Endothelial cell of umbilical vein (primary cell): Measurements from ENCODE around the gene LGALS3BP. TPM values are rescaled to one million over a fixed set of nuclear protein-coding genes. Genes with fewer than 3 reads are reported as not detected.

Experiments used
- BruUV-seq: library from RNA; stranded (reverse); fragments of 400-500 nt; replicated peaks from 2 replicates; lab custom pipeline; 2021; lab: Mats Ljungman, UMichigan
- CTCF ChIA-PET: fragments of 300-600, 350-600 bp; sonication (Branson Sonifier 250); formaldehyde crosslinking; loops from one replicate; lab custom pipeline; 2021; ENCODE audit warnings: antibody characterized with exemption, inconsistent platforms; lab: Charles Lee
- POLR2A ChIA-PET: fragments of 300-600, 350-600 bp; sonication (Branson Sonifier 250); formaldehyde crosslinking; loops from one replicate; lab custom pipeline; 2021; ENCODE audit warnings: antibody characterized with exemption, inconsistent platforms; lab: Charles Lee
- DNase-seq: peaks from one replicate; pipeline ENCODE4 v3.0.0-alpha.2; 2011; ENCODE audit warnings: low read depth, low spot score
- FAIRE-seq: peaks from 2 replicates; lab custom pipeline; 2011; peaks lifted over from hg19 to GRCh38; lab: Jason Lieb, UNC
- H2AFZ ChIP-seq: 2 replicates; pipeline ENCODE4 v1.6.0; 2012; ENCODE audit warnings: low read depth, low read length, control low read depth, inconsistent platforms
- H3K27ac ChIP-seq: 2 replicates; pipeline ENCODE4 v1.5.1; 2011; ENCODE audit warnings: low read depth, mild to moderate bottlenecking, control low read depth, low read length, moderate library complexity; ENCODE audit not compliant: insufficient read depth
- H3K27me3 ChIP-seq, 2 experiments: 2 replicates each; pipeline versions ENCODE4 v1.6.0 to v1.6.1; 2011; ENCODE audit warnings: low read length in 2 of 2, mixed read lengths in 1 of 2; ENCODE audit not compliant: control insufficient read depth in 2 of 2, insufficient read depth in 2 of 2
- H3K36me3 ChIP-seq, 2 experiments: 2 replicates in 1 of 2; 3 replicates in 1 of 2; pipeline ENCODE4 v1.5.1; 2011; ENCODE audit warnings: low read length in 2 of 2, mild to moderate bottlenecking in 1 of 2, moderate library complexity in 1 of 2; ENCODE audit not compliant: control insufficient read depth in 2 of 2, insufficient read depth in 2 of 2; ENCODE audit errors: extremely low read depth in 1 of 2
- H3K4me1 ChIP-seq: 3 replicates; pipeline ENCODE4 v1.5.1; 2011; ENCODE audit warnings: mild to moderate bottlenecking, low read length; ENCODE audit not compliant: control insufficient read depth, insufficient read depth; ENCODE audit errors: extremely low read depth
- H3K4me2 ChIP-seq: 2 replicates; pipeline ENCODE4 v1.6.1; 2011; ENCODE audit warnings: low read length, control low read depth, mixed read lengths; ENCODE audit not compliant: insufficient read depth
- H3K4me3 ChIP-seq, 3 experiments: fragments of 200-600 bp in 1 of 3; sonication (generic), shearing (Covaris generic) in 1 of 3; replicated peaks in 1 of 3; 2 replicates each; pipeline ENCODE4 v1.5.1; 2011 to 2016; ENCODE audit warnings: control low read depth in 3 of 3, low read length in 3 of 3, mild to moderate bottlenecking in 2 of 3, inconsistent platforms in 1 of 3, low read depth in 1 of 3, moderate library complexity in 1 of 3; ENCODE audit not compliant: insufficient read depth in 1 of 3
- H3K79me2 ChIP-seq: 2 replicates; pipeline ENCODE4 v1.6.0; 2012; ENCODE audit warnings: low read length, inconsistent platforms; ENCODE audit not compliant: control insufficient read depth, insufficient read depth
- H3K9ac ChIP-seq: replicated peaks from 2 replicates; pipeline ENCODE3; 2011; ENCODE audit warnings: low read length, control low read depth; ENCODE audit not compliant: insufficient read depth; ENCODE audit errors: extremely low read depth
- H3K9me1 ChIP-seq: replicated peaks from 3 replicates; pipeline ENCODE4 v1.6.0; 2011; ENCODE audit warnings: mild to moderate bottlenecking, low read length; ENCODE audit not compliant: control insufficient read depth, insufficient read depth; ENCODE audit errors: extremely low read depth
- H3K9me3 ChIP-seq: replicated peaks from 2 replicates; pipeline ENCODE4 v1.5.1; 2012; ENCODE audit warnings: low read length, inconsistent platforms; ENCODE audit not compliant: control insufficient read depth, insufficient read depth
- H4K20me1 ChIP-seq: replicated peaks from 2 replicates; pipeline ENCODE3; 2011; ENCODE audit warnings: mild to moderate bottlenecking, low read length; ENCODE audit not compliant: control insufficient read depth, insufficient read depth; ENCODE audit errors: extremely low read depth
- CTCF ChIP-seq, 2 donors: IDR thresholded peaks; 1 replicate in 1 of 2; 2 replicates in 1 of 2; pipeline ENCODE4 v1.5.1; 2011; ENCODE audit warnings: low read length in 2 of 2, mild to moderate bottlenecking in 2 of 2, moderate library complexity in 2 of 2, control low read depth in 1 of 2, inconsistent platforms in 1 of 2, low read depth in 1 of 2; ENCODE audit not compliant: insufficient read depth in 1 of 2; ENCODE audit errors: extremely low read depth in 1 of 2
- EZH2 ChIP-seq: IDR thresholded peaks from 2 replicates; pipeline ENCODE4 v1.6.1; 2012; ENCODE audit warnings: borderline replicate concordance, low read depth, mild to moderate bottlenecking, moderate library complexity, low read length, inconsistent platforms; ENCODE audit not compliant: severe bottlenecking
- FOS ChIP-seq: IDR thresholded peaks from 2 replicates; pipeline ENCODE4 v1.6.1; 2011; ENCODE audit warnings: mild to moderate bottlenecking, low read length, moderate library complexity, borderline replicate concordance; ENCODE audit not compliant: insufficient read depth
- GATA2 ChIP-seq: IDR thresholded peaks from 2 replicates; pipeline ENCODE4 v1.7.0; 2011; ENCODE audit warnings: low read depth, mild to moderate bottlenecking, moderate library complexity, mixed read lengths, low read length; ENCODE audit not compliant: insufficient read length, insufficient read depth
- JUN ChIP-seq: IDR thresholded peaks from 2 replicates; pipeline ENCODE4 v1.6.1; 2011; ENCODE audit warnings: borderline replicate concordance, low read depth; ENCODE audit not compliant: insufficient read length, insufficient read depth
- MAX ChIP-seq: IDR thresholded peaks from 2 replicates; pipeline ENCODE4 v1.6.1; 2011; ENCODE audit not compliant: insufficient read depth, insufficient read length
- MYC ChIP-seq: IDR thresholded peaks from one replicate; pipeline ENCODE4 v1.6.1; 2011; ENCODE audit warnings: mild to moderate bottlenecking, low read depth, low read length
- POLR2A ChIP-seq: IDR thresholded peaks from 2 replicates; pipeline ENCODE4 v1.6.1; 2012; ENCODE audit warnings: low read depth, mild to moderate bottlenecking, control low read depth, low read length
- POLR2AphosphoS5 ChIP-seq: IDR thresholded peaks from 2 replicates; pipeline ENCODE4 v1.6.1; 2012; ENCODE audit warnings: low read depth, mild to moderate bottlenecking, control low read depth, low read length, moderate library complexity; ENCODE audit not compliant: insufficient read depth
- dilution Hi-C: fragments of 300-500 bp; cut with MboI; formaldehyde crosslinking; loops from one replicate; pipeline ENCODE4 v1.15.0; 2019; ENCODE audit warnings: low sequenced_read_pairs; ENCODE audit not compliant: extremely low pct_ligation_motif_present
- intact Hi-C: fragments of 100-400 bp; cut with micrococcal nuclease; formaldehyde crosslinking; loops from one replicate; pipeline ENCODE4 v1.10.0; 2022
- polyA plus RNA-seq, 4 experiments: library from polyadenylated mRNA; depleted of rRNA in 3 of 4; stranded (reverse) in 3 of 4; unstranded in 1 of 4; fragments of >200 nt; gene quantifications; 2 replicates each; pipeline versions ENCODE4 v1.2.1 to v1.2.3, GENCODE V29; 2011 to 2012; ENCODE audit warnings: missing spikeins in 1 of 4
- total RNA-seq: library from RNA; stranded (reverse); gene quantifications from 2 replicates; pipeline ENCODE4 v1.2.3, GENCODE V29; 2021

LGALS3BP gene
- total and polyA plus RNA-seq, 2 donors (not counting 3 experiments of a cell fraction or from before 2014, with no cell fraction given), result 0.77 to 1.3 TPM

GRCh38 chr17:78995022-78995760 is 15.5 kb upstream of the LGALS3BP start:
- dilution Hi-C loops (no loop called here), intact Hi-C loops (no loop called here)
- peaks cover 45% of the 10 kb centered on the region for H3K79me2 ChIP-seq
- no peak overlapping the region for H3K4me3 ChIP-seq
- TF ChIP-seq MYC (no peak), POLR2A (no peak), CTCF (IDR thresholded peaks at IDR 0.05; ENCODE audit: extremely low read depth in 1 of 2, insufficient read depth in 1 of 2, low read depth in 1 of 2, low read length in 2 of 2) (no peak), POLR2AphosphoS5 (no peak), JUN (no peak), MAX (no peak), FOS (no peak), GATA2 (no peak), EZH2 (no peak)
- no peak overlapping the region for H2AFZ ChIP-seq
- H3K4me2 ChIP-seq, result no peak overlapping the region
- no peak overlapping the region for H3K9ac ChIP-seq
- H3K9me3 ChIP-seq, result no peaks in the 10 kb centered on the region
- no peaks in the 10 kb centered on the region for H3K27me3 ChIP-seq
- POLR2A ChIA-PET, result no interaction called here
- H3K27ac ChIP-seq, result no peak overlapping the region
- peaks cover 10 to 44% of the 10 kb centered on the region in 2 experiments for H3K36me3 ChIP-seq
- H3K4me1 ChIP-seq, result peaks cover 14% of the 10 kb centered on the region
- H3K9me1 ChIP-seq, result no peaks in the 10 kb centered on the region
- no TSS peak for BruUV-seq
- DNase-seq (no peak), FAIRE-seq (no peak)
- H4K20me1 ChIP-seq, result no peaks in the 10 kb centered on the region
- CTCF ChIA-PET, result interaction anchor here (0.9 to 1.8 kb wide), 3 partner anchors 8 to 32 kb away, joined by 3 to 10 read pairs (median 9); no protein-coding TSS in a partner anchor
